HepG2 (cell line): ENCODE data around the gene VWA7. TPM values are rescaled to one million over a fixed set of nuclear protein-coding genes. Genes with fewer than 3 reads are reported as not detected.
A peak's percentile ranks its signal among the peaks of the same experiment; 100 is the strongest.

Source experiments
- ATAC-seq: fragments of 200-7000 bp; cut with Tn5 transposase; 3 replicates; pipeline ENCODE4 v1.9.1; 2020; ENCODE audit warnings: mild to moderate bottlenecking, moderate library complexity
- BruUV-seq: library from RNA; stranded (reverse); fragments of 400-500 nt; replicated peaks from 2 replicates; lab custom pipeline; 2021; lab: Mats Ljungman, UMichigan
- CTCF ChIA-PET: fragments of 300-600 bp; formaldehyde crosslinking; extraction: SDS; loops from one replicate; lab custom pipeline; 2021; ENCODE audit warnings: low total read pairs, inconsistent platforms, low intra/inter-chr PET ratio; lab: Yijun Ruan, JAX
- POLR2A ChIA-PET: fragments of 350-600 bp; sonication (Branson Sonifier 250); formaldehyde crosslinking; loops from one replicate; lab custom pipeline; 2020; ENCODE audit warnings: antibody characterized with exemption, inconsistent platforms; lab: Yijun Ruan, JAX
- DNase-seq: peaks from one replicate; pipeline ENCODE4 v3.0.0-alpha.2; 2015; ENCODE audit warnings: low spot score
- FAIRE-seq: peaks from 3 replicates; lab custom pipeline; 2011; peaks lifted over from hg19 to GRCh38; lab: Jason Lieb, UNC
- H2AFZ ChIP-seq: one replicate; pipeline ENCODE4 v1.6.1; 2011; ENCODE audit warnings: low read length, inconsistent platforms
- H3K27ac ChIP-seq: fragments of 300-600 bp; 3 replicates; pipeline ENCODE4 v1.8.0; 2011; ENCODE audit warnings: mixed run types, mild to moderate bottlenecking, mixed read lengths, low read length, inconsistent platforms; ENCODE audit not compliant: insufficient read depth; ENCODE audit errors: extremely low read length
- H3K27me3 ChIP-seq, 2 experiments: fragments of 200-600 bp in 1 of 2; 2 replicates in 1 of 2; 3 replicates in 1 of 2; pipeline versions ENCODE4 v1.6.0 to v1.8.0; 2011; ENCODE audit warnings: low read length in 2 of 2, mild to moderate bottlenecking in 2 of 2, moderate library complexity in 2 of 2, inconsistent platforms in 1 of 2; ENCODE audit not compliant: insufficient read depth in 2 of 2, control insufficient read depth in 1 of 2
- H3K36me3 ChIP-seq, 2 experiments: fragments of 200-600 bp in 1 of 2; replicated peaks in 1 of 2; 2 replicates in 1 of 2; 3 replicates in 1 of 2; pipeline versions ENCODE4 v1.5.1 to v1.8.0; 2011; ENCODE audit warnings: low read length in 2 of 2, inconsistent platforms in 1 of 2; ENCODE audit not compliant: insufficient read depth in 2 of 2, control insufficient read depth in 1 of 2
- H3K4me1 ChIP-seq: 2 replicates; pipeline ENCODE4 v1.5.1; 2012; ENCODE audit warnings: low read length, inconsistent platforms; ENCODE audit not compliant: insufficient read depth
- H3K4me2 ChIP-seq: 2 replicates; pipeline ENCODE4 v1.6.0; 2011; ENCODE audit warnings: low read depth, low read length, inconsistent platforms
- H3K4me3 ChIP-seq, 3 experiments: fragments of 200-600 bp in 1 of 3; sonication (generic), shearing (Covaris generic) in 1 of 3; replicated peaks in 1 of 3; 2 replicates each; pipeline ENCODE4 v1.5.1; 2011 to 2016; ENCODE audit warnings: low read length in 3 of 3, inconsistent platforms in 2 of 3, low read depth in 2 of 3, mild to moderate bottlenecking in 2 of 3, control low read depth in 1 of 3, mixed read lengths in 1 of 3; ENCODE audit not compliant: insufficient read depth in 1 of 3
- H3K79me2 ChIP-seq: one replicate; pipeline ENCODE4 v1.6.1; 2011; ENCODE audit warnings: low read length, inconsistent platforms; ENCODE audit not compliant: insufficient read depth
- H3K9ac ChIP-seq: 2 replicates; pipeline ENCODE4 v1.6.0; 2011; ENCODE audit warnings: mild to moderate bottlenecking, low read depth, low read length, inconsistent platforms; ENCODE audit not compliant: insufficient read depth
- H3K9me3 ChIP-seq: 2 replicates; pipeline ENCODE4 v1.5.1; 2012; ENCODE audit warnings: mild to moderate bottlenecking, low read length
- H4K20me1 ChIP-seq: 2 replicates; pipeline ENCODE4 v1.6.0; 2011; ENCODE audit warnings: inconsistent platforms, mild to moderate bottlenecking, low read length, moderate library complexity; ENCODE audit not compliant: insufficient read depth
- DR1 ChIP-seq: sonication (generic); formaldehyde crosslinking; IDR thresholded peaks from 2 replicates; pipeline ENCODE4 v1.8.0; 2021; ENCODE audit warnings: mild to moderate bottlenecking, missing genetic modification reagents, inconsistent platforms
- FOXO1 ChIP-seq: sonication (generic); formaldehyde crosslinking; IDR thresholded peaks from 2 replicates; pipeline ENCODE4 v1.4.0; 2020; ENCODE audit warnings: missing genetic modification reagents
- HOXA5 ChIP-seq: sonication (generic); formaldehyde crosslinking; IDR thresholded peaks from 2 replicates; pipeline ENCODE4 v1.4.0; 2020; ENCODE audit warnings: missing genetic modification reagents
- KLF15 ChIP-seq: sonication (generic); formaldehyde crosslinking; IDR thresholded peaks from 2 replicates; pipeline ENCODE4 v1.8.1; 2023; ENCODE audit warnings: borderline replicate concordance, mild to moderate bottlenecking, inconsistent platforms, missing genetic modification reagents, mixed read lengths
- MTA1 ChIP-seq: sonication (generic); formaldehyde crosslinking; IDR thresholded peaks from 2 replicates; pipeline ENCODE4 v1.4.0; 2020; ENCODE audit warnings: missing genetic modification reagents, mild to moderate bottlenecking, borderline replicate concordance
- MXD4 ChIP-seq: IDR thresholded peaks from 2 replicates; pipeline ENCODE4 v1.6.1; 2016; ENCODE audit warnings: mild to moderate bottlenecking, missing biosample characterization, missing genetic modification reagents
- NR1H2 ChIP-seq: sonication (generic); formaldehyde crosslinking; IDR thresholded peaks from 2 replicates; pipeline ENCODE4 v1.8.1; 2022; ENCODE audit warnings: low read depth, missing genetic modification reagents, borderline replicate concordance
- NR2F6 ChIP-seq, 2 experiments: IDR thresholded peaks; 2 replicates each; pipeline ENCODE4 v1.6.1; 2016; ENCODE audit warnings: antibody characterized with exemption in 1 of 2, mild to moderate bottlenecking in 1 of 2
- PHF21A ChIP-seq: sonication (generic); formaldehyde crosslinking; IDR thresholded peaks from 2 replicates; pipeline ENCODE4 v1.5.0; 2020; ENCODE audit warnings: mild to moderate bottlenecking, missing genetic modification reagents
- RBM22 ChIP-seq: fragments of 200-400 bp; formaldehyde crosslinking; optimal IDR thresholded peaks from 2 replicates; pipeline ENCODE3; 2017; ENCODE audit warnings: mild to moderate bottlenecking, low read length, moderate library complexity
- ZBTB1 ChIP-seq: sonication (generic); formaldehyde crosslinking; IDR thresholded peaks from 2 replicates; pipeline ENCODE4 v1.4.0; 2020; ENCODE audit warnings: missing genetic modification reagents, borderline replicate concordance
- ZNF343 ChIP-seq: sonication (generic); formaldehyde crosslinking; IDR thresholded peaks from 2 replicates; pipeline ENCODE4 v1.4.0; 2020; ENCODE audit warnings: mild to moderate bottlenecking, missing genetic modification reagents
- ZNF543 ChIP-seq: sonication (generic); formaldehyde crosslinking; IDR thresholded peaks from 2 replicates; pipeline ENCODE4 v1.4.0; 2020; ENCODE audit warnings: mild to moderate bottlenecking, missing genetic modification reagents
- in situ Hi-C: cut with HindIII; loops from 2 replicates; pipeline ENCODE4 v1.10.0; 2017; ENCODE audit warnings: low pct_unique_long_range_greater_than_20kb; ENCODE audit not compliant: extremely low pct_ligation_motif_present
- intact Hi-C: fragments of 100-400 bp; cut with micrococcal nuclease; formaldehyde crosslinking; loops from one replicate; pipeline ENCODE4 v1.10.0; 2022; ENCODE audit not compliant: unreplicated experiment
- polyA plus RNA-seq, 8 experiments: library from polyadenylated mRNA; depleted of rRNA in 3 of 8; stranded (reverse) in 7 of 8; unstranded in 1 of 8; fragments of >200 nt; fragmentation: Illumina TruSeq in 4 of 8; extraction: Trizol in 4 of 8; gene quantifications; 2 replicates each; pipeline versions ENCODE4 v1.2.1 to v1.2.3, GENCODE V29; 2011 to 2016; ENCODE audit warnings: low read depth in 4 of 8, missing spikeins in 1 of 8, mixed read lengths in 1 of 8; ENCODE audit not compliant: insufficient read depth in 1 of 8
- total RNA-seq, 5 experiments: library from RNA; depleted of rRNA; stranded (reverse); fragments of >200 nt; fragmentation: Illumina TruSeq; extraction: Trizol; gene quantifications; 2 replicates each; pipeline ENCODE4 v1.2.3, GENCODE V29; 2016; ENCODE audit warnings: low read depth in 1 of 5
- TF ChIP-seq, protein P1 (sequence below): sonication (generic); formaldehyde crosslinking; IDR thresholded peaks from 2 replicates; pipeline ENCODE4 v1.8.1; 2023; ENCODE audit warnings: missing genetic modification reagents, inconsistent platforms, borderline replicate concordance
- TF ChIP-seq, protein P2 (sequence below): sonication (generic); formaldehyde crosslinking; IDR thresholded peaks from 2 replicates; pipeline ENCODE4 v1.4.0; 2020; ENCODE audit warnings: mild to moderate bottlenecking, missing genetic modification reagents
- TF ChIP-seq, protein P3 (sequence below): sonication (generic); formaldehyde crosslinking; IDR thresholded peaks from 2 replicates; pipeline ENCODE4 v1.4.0; 2020; ENCODE audit warnings: missing genetic modification reagents
- TF ChIP-seq, protein P4 (sequence below): sonication (generic); formaldehyde crosslinking; IDR thresholded peaks from 2 replicates; pipeline ENCODE4 v1.5.1; 2020; ENCODE audit warnings: missing genetic modification reagents, mild to moderate bottlenecking, borderline replicate concordance

The VWA7 gene
- total and polyA plus RNA-seq, 2 of the 13 experiments (the other 11 are each of a cell fraction or from before 2014, with no cell fraction given): 0.86 to 3.3 TPM

DNA sequence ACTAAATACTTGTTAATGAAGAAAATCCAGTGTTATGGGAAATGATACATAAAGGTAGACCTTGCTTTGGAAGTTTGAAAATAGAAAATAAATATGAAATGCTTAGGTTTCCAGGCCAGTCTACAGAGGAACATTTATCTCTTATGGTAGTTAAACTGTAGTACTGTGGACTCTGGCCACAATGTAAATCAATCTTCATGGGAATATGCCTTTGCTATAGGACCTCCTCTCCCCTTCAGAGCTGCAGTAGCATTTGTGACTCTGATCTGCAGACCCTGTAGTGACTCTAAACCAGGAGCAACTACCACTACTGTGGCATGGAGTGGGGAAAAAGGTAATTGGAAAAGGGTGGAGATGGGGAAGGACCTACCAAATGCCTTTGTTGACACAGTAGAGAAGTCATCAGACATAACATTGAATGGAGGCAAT lies 42.8 kb upstream of the VWA7 start:
- no TSS peak for BruUV-seq
- Histone ChIP-seq H3K4me1 (peaks cover 46% of the 10 kb centered on the region), H4K20me1 (no peaks in the 10 kb centered on the region), H3K79me2 (peaks cover 27% of the 10 kb centered on the region), H3K27me3 (no peaks in the 10 kb centered on the region), H3K36me3 (no peaks in the 10 kb centered on the region), H3K4me2 (peak overlapping the region; percentile 76), H3K9ac (peak overlapping the region; percentile 66), H3K9me3 (no peaks in the 10 kb centered on the region), H2AFZ (no peak overlapping the region), H3K27ac (peak overlapping the region; percentile 86), H3K4me3 (peak overlapping the region in 2 of 3 experiments; percentile 19 to 45; a peak in 3 of 6 replicates)
- in situ Hi-C loops: no loop called here
- ATAC-seq (peak; percentile 42), FAIRE-seq (no peak), DNase-seq (peak; percentile 76)
- intact Hi-C loops: no loop called here
- CTCF ChIA-PET: no interaction called here
- POLR2A ChIA-PET: interaction anchor here (0.7 to 6.9 kb wide), 15 partner anchors 12 to 168 kb away, joined by 3 to 66 read pairs (median 4); partner anchors contain the start of genes APOM, LSM2, VARS1 and VWA7
- TF ChIP-seq NR2F6 (IDR thresholded peaks at IDR 0.05): 0 out of 2 replicates have a peak, but pooled peaks have one; percentile 13
- no peak for TF ChIP-seq NR2F6 (CRISPR knock-in tag; IDR thresholded peaks at IDR 0.05)
- TF ChIP-seq PHF21A (CRISPR knock-in tag): no peak; the same call in 1 of the 2 replicates
- no peak for TF ChIP-seq HOXA5 (CRISPR knock-in tag)
- no peak for TF ChIP-seq ZNF543 (CRISPR knock-in tag)
- TF ChIP-seq, protein P1, sequence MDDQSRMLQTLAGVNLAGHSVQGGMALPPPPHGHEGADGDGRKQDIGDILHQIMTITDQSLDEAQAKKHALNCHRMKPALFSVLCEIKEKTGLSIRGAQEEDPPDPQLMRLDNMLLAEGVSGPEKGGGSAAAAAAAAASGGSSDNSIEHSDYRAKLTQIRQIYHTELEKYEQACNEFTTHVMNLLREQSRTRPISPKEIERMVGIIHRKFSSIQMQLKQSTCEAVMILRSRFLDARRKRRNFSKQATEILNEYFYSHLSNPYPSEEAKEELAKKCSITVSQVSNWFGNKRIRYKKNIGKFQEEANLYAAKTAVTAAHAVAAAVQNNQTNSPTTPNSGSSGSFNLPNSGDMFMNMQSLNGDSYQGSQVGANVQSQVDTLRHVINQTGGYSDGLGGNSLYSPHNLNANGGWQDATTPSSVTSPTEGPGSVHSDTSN (CRISPR knock-in tag): no peak
- TF ChIP-seq RBM22: no peak
- TF ChIP-seq, protein P2, sequence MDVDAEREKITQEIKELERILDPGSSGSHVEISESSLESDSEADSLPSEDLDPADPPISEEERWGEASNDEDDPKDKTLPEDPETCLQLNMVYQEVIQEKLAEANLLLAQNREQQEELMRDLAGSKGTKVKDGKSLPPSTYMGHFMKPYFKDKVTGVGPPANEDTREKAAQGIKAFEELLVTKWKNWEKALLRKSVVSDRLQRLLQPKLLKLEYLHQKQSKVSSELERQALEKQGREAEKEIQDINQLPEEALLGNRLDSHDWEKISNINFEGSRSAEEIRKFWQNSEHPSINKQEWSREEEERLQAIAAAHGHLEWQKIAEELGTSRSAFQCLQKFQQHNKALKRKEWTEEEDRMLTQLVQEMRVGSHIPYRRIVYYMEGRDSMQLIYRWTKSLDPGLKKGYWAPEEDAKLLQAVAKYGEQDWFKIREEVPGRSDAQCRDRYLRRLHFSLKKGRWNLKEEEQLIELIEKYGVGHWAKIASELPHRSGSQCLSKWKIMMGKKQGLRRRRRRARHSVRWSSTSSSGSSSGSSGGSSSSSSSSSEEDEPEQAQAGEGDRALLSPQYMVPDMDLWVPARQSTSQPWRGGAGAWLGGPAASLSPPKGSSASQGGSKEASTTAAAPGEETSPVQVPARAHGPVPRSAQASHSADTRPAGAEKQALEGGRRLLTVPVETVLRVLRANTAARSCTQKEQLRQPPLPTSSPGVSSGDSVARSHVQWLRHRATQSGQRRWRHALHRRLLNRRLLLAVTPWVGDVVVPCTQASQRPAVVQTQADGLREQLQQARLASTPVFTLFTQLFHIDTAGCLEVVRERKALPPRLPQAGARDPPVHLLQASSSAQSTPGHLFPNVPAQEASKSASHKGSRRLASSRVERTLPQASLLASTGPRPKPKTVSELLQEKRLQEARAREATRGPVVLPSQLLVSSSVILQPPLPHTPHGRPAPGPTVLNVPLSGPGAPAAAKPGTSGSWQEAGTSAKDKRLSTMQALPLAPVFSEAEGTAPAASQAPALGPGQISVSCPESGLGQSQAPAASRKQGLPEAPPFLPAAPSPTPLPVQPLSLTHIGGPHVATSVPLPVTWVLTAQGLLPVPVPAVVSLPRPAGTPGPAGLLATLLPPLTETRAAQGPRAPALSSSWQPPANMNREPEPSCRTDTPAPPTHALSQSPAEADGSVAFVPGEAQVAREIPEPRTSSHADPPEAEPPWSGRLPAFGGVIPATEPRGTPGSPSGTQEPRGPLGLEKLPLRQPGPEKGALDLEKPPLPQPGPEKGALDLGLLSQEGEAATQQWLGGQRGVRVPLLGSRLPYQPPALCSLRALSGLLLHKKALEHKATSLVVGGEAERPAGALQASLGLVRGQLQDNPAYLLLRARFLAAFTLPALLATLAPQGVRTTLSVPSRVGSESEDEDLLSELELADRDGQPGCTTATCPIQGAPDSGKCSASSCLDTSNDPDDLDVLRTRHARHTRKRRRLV (CRISPR knock-in tag): no peak; the same call in 1 of the 2 replicates
- no peak for TF ChIP-seq NR1H2
- no peak for TF ChIP-seq ZBTB1 (CRISPR knock-in tag)
- no peak for TF ChIP-seq DR1 (CRISPR knock-in tag)
- TF ChIP-seq KLF15 (CRISPR knock-in tag): no peak
- TF ChIP-seq, protein P3, sequence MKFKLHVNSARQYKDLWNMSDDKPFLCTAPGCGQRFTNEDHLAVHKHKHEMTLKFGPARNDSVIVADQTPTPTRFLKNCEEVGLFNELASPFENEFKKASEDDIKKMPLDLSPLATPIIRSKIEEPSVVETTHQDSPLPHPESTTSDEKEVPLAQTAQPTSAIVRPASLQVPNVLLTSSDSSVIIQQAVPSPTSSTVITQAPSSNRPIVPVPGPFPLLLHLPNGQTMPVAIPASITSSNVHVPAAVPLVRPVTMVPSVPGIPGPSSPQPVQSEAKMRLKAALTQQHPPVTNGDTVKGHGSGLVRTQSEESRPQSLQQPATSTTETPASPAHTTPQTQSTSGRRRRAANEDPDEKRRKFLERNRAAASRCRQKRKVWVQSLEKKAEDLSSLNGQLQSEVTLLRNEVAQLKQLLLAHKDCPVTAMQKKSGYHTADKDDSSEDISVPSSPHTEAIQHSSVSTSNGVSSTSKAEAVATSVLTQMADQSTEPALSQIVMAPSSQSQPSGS (CRISPR knock-in tag): 0 out of 2 replicates have a peak, but pooled peaks have one; percentile 2
- TF ChIP-seq FOXO1 (CRISPR knock-in tag): no peak
- TF ChIP-seq, protein P4, sequence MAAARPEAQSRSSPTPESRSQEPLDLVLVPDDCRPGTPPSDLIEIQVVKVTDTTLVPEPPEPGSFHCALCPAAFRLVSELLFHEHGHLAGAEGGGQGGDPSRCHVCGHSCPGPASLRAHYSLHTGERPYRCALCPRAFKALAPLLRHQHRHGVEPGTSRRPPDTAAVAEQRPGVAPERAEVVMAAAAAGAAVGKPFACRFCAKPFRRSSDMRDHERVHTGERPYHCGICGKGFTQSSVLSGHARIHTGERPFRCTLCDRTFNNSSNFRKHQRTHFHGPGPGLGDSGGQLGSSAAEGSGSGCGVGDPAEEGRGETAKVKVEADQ: no peak
- no peak for TF ChIP-seq MTA1 (CRISPR knock-in tag)
- no peak for TF ChIP-seq ZNF343 (CRISPR knock-in tag)
- TF ChIP-seq MXD4: peak; percentile 17; the same call in 1 of the 2 replicates
